Activated CD8-positive, alpha-beta T cell treated with anti-CD3 and anti-CD28 coated beads for 36 hours (primary cell): ENCODE results near the gene KBTBD13. TPM values are rescaled to one million over a fixed set of nuclear protein-coding genes. Genes with fewer than 3 reads are reported as not detected.

Experiments used
- ATAC-seq: fragments of 200-7000 bp; cut with Tn5 transposase; one replicate; pipeline ENCODE4 v1.10.0; 2021; ENCODE audit warnings: mild to moderate bottlenecking, moderate library complexity
- CTCF ChIA-PET: fragments of 350-600 bp; sonication (Branson Sonifier 250); formaldehyde crosslinking; loops from one replicate; lab custom pipeline; 2021; ENCODE audit warnings: antibody characterized with exemption; lab: Charles Lee
- POLR2A ChIA-PET: fragments of 350-600 bp; sonication (Branson Sonifier 250); formaldehyde crosslinking; loops from one replicate; lab custom pipeline; 2021; ENCODE audit warnings: antibody characterized with exemption; lab: Charles Lee
- DNase-seq: peaks from one replicate; pipeline ENCODE4 v3.0.0-alpha.2; 2020
- H3K27ac Mint-ChIP-seq: one replicate; pipeline ENCODE4 v1.8.0; 2021; ENCODE audit warnings: mild to moderate bottlenecking, mixed read lengths
- H3K27me3 Mint-ChIP-seq: one replicate; pipeline ENCODE4 v1.8.0; 2021; ENCODE audit warnings: mixed read lengths
- H3K36me3 Mint-ChIP-seq: one replicate; pipeline ENCODE4 v1.8.0; 2021; ENCODE audit warnings: low read depth, mixed read lengths
- H3K4me1 Mint-ChIP-seq: one replicate; pipeline ENCODE4 v1.8.0; 2021; ENCODE audit warnings: low read depth, mixed read lengths
- H3K4me3 Mint-ChIP-seq: one replicate; pipeline ENCODE4 v1.8.0; 2021; ENCODE audit warnings: mild to moderate bottlenecking, moderate library complexity, mixed read lengths
- H3K9me3 Mint-ChIP-seq: one replicate; pipeline ENCODE4 v1.8.0; 2021; ENCODE audit warnings: mixed read lengths
- CTCF ChIP-seq: fragments of 200-600 bp; IDR thresholded peaks from one replicate; pipeline ENCODE4 v1.8.0; 2022; ENCODE audit warnings: antibody characterized with exemption, mild to moderate bottlenecking
- intact Hi-C: fragments of 100-400 bp; cut with micrococcal nuclease; formaldehyde crosslinking; loops from one replicate; pipeline ENCODE4 v1.10.0; 2022
- total RNA-seq, 2 experiments: library from RNA; stranded (reverse); gene quantifications; one replicate each; pipeline ENCODE4 v1.2.3, GENCODE V29; 2021

KBTBD13 gene
- total RNA-seq, 2 experiments from 2014 or later, result not detected

DNA sequence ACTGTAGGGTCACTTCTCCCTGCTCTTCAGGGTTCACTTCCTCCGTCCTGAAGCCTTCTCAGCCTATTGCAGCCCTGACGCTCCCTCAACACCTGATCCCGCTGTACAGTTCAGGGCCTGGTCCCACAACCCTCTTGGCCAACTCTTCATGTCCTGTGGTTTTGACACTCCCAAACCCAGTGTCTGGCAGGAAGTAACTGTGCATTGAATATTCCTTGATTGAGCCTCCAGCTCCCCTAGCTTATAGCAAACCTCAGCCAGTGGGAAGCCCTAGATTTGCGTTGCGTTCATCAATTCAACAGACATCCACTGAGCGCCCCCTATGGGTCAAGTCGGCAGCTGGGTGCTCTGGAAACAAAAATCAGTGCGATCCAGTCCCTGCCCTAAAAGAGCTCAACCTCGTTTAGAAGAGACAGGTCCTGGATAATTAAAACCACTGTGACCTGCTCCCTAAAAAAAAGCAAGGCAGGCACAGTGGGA lies 24.9 kb downstream of the KBTBD13 start:
- CTCF ChIA-PET, result interaction anchor here (0.6 to 3.6 kb wide), 27 partner anchors 9 to 290 kb away, joined by 3 to 31 read pairs (median 4); partner anchors contain the start of genes PARP16 and UBAP1L
- TF ChIP-seq CTCF, result peak; percentile 81
- intact Hi-C loops, result no loop called here
- POLR2A ChIA-PET, result interaction anchor here (0.6 kb wide), 1 partner anchor 397 kb away, joined by 3 read pairs; no protein-coding TSS in a partner anchor
- no peaks in the 10 kb centered on the region for H3K9me3 Mint-ChIP-seq
- H3K4me3 Mint-ChIP-seq, result no peak overlapping the region
- DNase-seq, result peak; percentile 75
- peak; percentile 53 for ATAC-seq
- H3K36me3 Mint-ChIP-seq, result peaks cover 27% of the 10 kb centered on the region
- H3K27me3 Mint-ChIP-seq, result no peaks in the 10 kb centered on the region
- H3K4me1 Mint-ChIP-seq, result peaks cover 5% of the 10 kb centered on the region
- no peak overlapping the region for H3K27ac Mint-ChIP-seq

GRCh38 chr15:65101891-65102708 lies 25.6 kb downstream of the KBTBD13 start:
- H3K36me3 Mint-ChIP-seq, result peaks cover 28% of the 10 kb centered on the region
- no peak for ATAC-seq
- no peak for DNase-seq
- no peak overlapping the region for H3K27ac Mint-ChIP-seq
- H3K4me3 Mint-ChIP-seq, result no peak overlapping the region
- peak; percentile 39 for TF ChIP-seq CTCF
- H3K9me3 Mint-ChIP-seq, result no peaks in the 10 kb centered on the region
- intact Hi-C loops, result no loop called here
- H3K4me1 Mint-ChIP-seq, result peaks cover 5% of the 10 kb centered on the region
- ChIA-PET POLR2A (interaction anchor here (0.6 kb wide), 1 partner anchor 396 kb away, joined by 3 read pairs; no protein-coding TSS in a partner anchor), CTCF (interaction anchor here (0.6 to 3.6 kb wide), 26 partner anchors 9 to 290 kb away, joined by 3 to 31 read pairs (median 4); partner anchors contain the start of genes PARP16 and UBAP1L)
- H3K27me3 Mint-ChIP-seq, result no peaks in the 10 kb centered on the region

GRCh38 chr15:65102912-65103311 lies 26.4 kb downstream of the KBTBD13 start:
- no peaks in the 10 kb centered on the region for H3K27me3 Mint-ChIP-seq
- TF ChIP-seq CTCF, result no peak
- H3K4me3 Mint-ChIP-seq, result no peak overlapping the region
- ATAC-seq, result no peak
- peaks cover 28% of the 10 kb centered on the region for H3K36me3 Mint-ChIP-seq
- POLR2A ChIA-PET, result interaction anchor here (0.7 kb wide), 2 partner anchors 49 to 119 kb away, joined by 3 read pairs; no protein-coding TSS in a partner anchor
- no peak overlapping the region for H3K27ac Mint-ChIP-seq
- intact Hi-C loops, result no loop called here
- DNase-seq, result no peak
- peaks cover 5% of the 10 kb centered on the region for H3K4me1 Mint-ChIP-seq
- CTCF ChIA-PET, result interaction anchor here (0.8 to 3.6 kb wide), 5 partner anchors 8 to 69 kb away, joined by 3 to 31 read pairs (median 5); no protein-coding TSS in a partner anchor
- no peaks in the 10 kb centered on the region for H3K9me3 Mint-ChIP-seq

- peaks cover 23% of the 10 kb centered on the region for H3K36me3 Mint-ChIP-seq
- CTCF ChIA-PET, result no interaction called here
- intact Hi-C loops, result no loop called here
- H3K27ac Mint-ChIP-seq, result no peak overlapping the region
- H3K4me1 Mint-ChIP-seq, result peaks cover 5% of the 10 kb centered on the region
- no peak for DNase-seq
- H3K9me3 Mint-ChIP-seq, result no peaks in the 10 kb centered on the region
- no peak for ATAC-seq
- no peak for TF ChIP-seq CTCF
- POLR2A ChIA-PET, result no interaction called here
- H3K27me3 Mint-ChIP-seq, result no peaks in the 10 kb centered on the region
- no peak overlapping the region for H3K4me3 Mint-ChIP-seq
Observed at GRCh38 chr15:65105038-65105437, 28.5 kb downstream of the KBTBD13 start.
